Amygdala (tissue), 56 donors: ENCODE results near the gene PCDHB13.
"Not testable (repeated sequence)": the region's sequence is repeated elsewhere in the genome, so short reads cannot be mapped to it uniquely, and the experiment has no call there.

ENCODE experiments used
- DNase-seq, 56 donors: peaks; one replicate each; lab custom pipeline; 2025; lab: John Stamatoyannopoulos, UW

The PCDHB13 gene

GRCh38 chr5:141213656-141214339 lies at the start of gene PCDHB13:
Gene PCDHB13, plus strand, starts transcription at chr5:141213919. Its CDS starts 205 bp downstream, at chr5:141214124.
- DNase-seq, result peak in 10 of 56 donors; percentile 4 to 40 (median 10)

- peak in 4 of 56 donors; percentile 3 to 19 (median 13) for DNase-seq
Measured at GRCh38 chr5:141172381-141173204, 41.1 kb upstream of the PCDHB13 start, which contains the start of gene PCDHB7. Gene PCDHB7, plus strand, starts transcription at chr5:141172644. Its CDS starts 192 bp downstream, at chr5:141172836.

GRCh38 chr5:141174291-141175104 lies 39.2 kb upstream of the PCDHB13 start:
- DNase-seq, result not testable (repeated sequence)

- no peak for DNase-seq
Measured at GRCh38 chr5:141175933-141176332, 37.8 kb upstream of the PCDHB13 start.

- DNase-seq, result not testable (repeated sequence)
Measured at GRCh38 chr5:141177577-141178191, 36.0 kb upstream of the PCDHB13 start, which contains the start of gene PCDHB8. Gene PCDHB8, plus strand, starts transcription at chr5:141177790. Its CDS starts 245 bp downstream, at chr5:141178035.

GRCh38 chr5:141179371-141179770 lies 34.3 kb upstream of the PCDHB13 start:
- DNase-seq, result not testable (repeated sequence)

GRCh38 chr5:141179876-141180275 lies 33.8 kb upstream of the PCDHB13 start:
- DNase-seq, result not testable (repeated sequence)

GRCh38 chr5:141180313-141180712 lies 33.4 kb upstream of the PCDHB13 start:
- DNase-seq, result no peak

- peak in 15 of 56 donors; percentile 3 to 53 (median 29) for DNase-seq
Measured at GRCh38 chr5:141182248-141182647, 31.5 kb upstream of the PCDHB13 start, which contains the start of gene PCDHB16. Gene PCDHB16, plus strand, starts transcription at chr5:141182387. Its CDS starts 173 bp downstream, at chr5:141182560.

- DNase-seq, result not testable (repeated sequence)
Measured at GRCh38 chr5:141184117-141184855, 29.4 kb upstream of the PCDHB13 start.

- DNase-seq, result peak in 2 of 56 donors; percentile 12 to 23
Measured at GRCh38 chr5:141186897-141187512, 26.7 kb upstream of the PCDHB13 start, which contains the start of gene PCDHB9. Gene PCDHB9, plus strand, starts transcription at chr5:141187161. Its CDS starts 158 bp downstream, at chr5:141187319.

- DNase-seq, result not testable (repeated sequence)
Measured at GRCh38 chr5:141188682-141189081, 25.0 kb upstream of the PCDHB13 start.

GRCh38 chr5:141189131-141189530 lies 24.6 kb upstream of the PCDHB13 start:
- not testable (repeated sequence) for DNase-seq

- peak in 9 of 56 donors; percentile 2 to 62 (median 24) for DNase-seq
Measured at GRCh38 chr5:141192110-141192725, 21.5 kb upstream of the PCDHB13 start, which contains the start of gene PCDHB10. Gene PCDHB10, plus strand, starts transcription at chr5:141192353. Its CDS starts 200 bp downstream, at chr5:141192553.

- DNase-seq, result not testable (repeated sequence)
Measured at GRCh38 chr5:141194332-141194731, 19.4 kb upstream of the PCDHB13 start.

- no peak for DNase-seq
Measured at GRCh38 chr5:141196363-141196762, 17.4 kb upstream of the PCDHB13 start.

- DNase-seq, result no peak
Measured at GRCh38 chr5:141199359-141200235, 14.1 kb upstream of the PCDHB13 start, which contains the start of gene PCDHB11. Gene PCDHB11, plus strand, starts transcription at chr5:141199627. Its CDS starts 148 bp downstream, at chr5:141199775.
